Retinal pigment epithelial cell (primary cell): ENCODE results near the gene NUB1.

Experiments used
- DNase-seq: peaks from one replicate; pipeline ENCODE4 v3.0.0-alpha.2; 2010; ENCODE audit warnings: low read depth
- H3K4me3 ChIP-seq: 2 replicates; pipeline ENCODE4 v1.5.1; 2011; ENCODE audit warnings: mild to moderate bottlenecking, low read length, control low read depth, moderate library complexity
- TF ChIP-seq, protein P1 (sequence below): conservative IDR thresholded peaks from 2 replicates; pipeline ENCODE4 v1.5.1; 2011; ENCODE audit warnings: low read depth, low read length, control low read depth, inconsistent platforms

The NUB1 gene

DNA sequence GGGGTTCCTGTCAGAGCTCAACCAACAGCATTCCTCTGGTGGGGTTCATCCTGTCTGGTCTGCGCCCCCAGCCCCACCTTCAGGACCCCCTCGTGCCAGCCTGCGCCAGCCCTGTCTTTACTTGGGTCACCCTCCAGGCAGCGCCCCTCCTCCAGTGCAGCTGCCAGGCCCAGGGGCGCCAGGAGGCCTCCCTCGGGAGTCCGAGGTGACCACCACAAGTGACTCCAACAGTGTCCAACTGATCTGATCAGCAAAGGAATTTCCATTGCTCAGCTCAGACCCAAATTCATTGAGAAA is 57.6 kb downstream of the NUB1 start:
- no peak overlapping the region for H3K4me3 ChIP-seq
- TF ChIP-seq, protein P1, sequence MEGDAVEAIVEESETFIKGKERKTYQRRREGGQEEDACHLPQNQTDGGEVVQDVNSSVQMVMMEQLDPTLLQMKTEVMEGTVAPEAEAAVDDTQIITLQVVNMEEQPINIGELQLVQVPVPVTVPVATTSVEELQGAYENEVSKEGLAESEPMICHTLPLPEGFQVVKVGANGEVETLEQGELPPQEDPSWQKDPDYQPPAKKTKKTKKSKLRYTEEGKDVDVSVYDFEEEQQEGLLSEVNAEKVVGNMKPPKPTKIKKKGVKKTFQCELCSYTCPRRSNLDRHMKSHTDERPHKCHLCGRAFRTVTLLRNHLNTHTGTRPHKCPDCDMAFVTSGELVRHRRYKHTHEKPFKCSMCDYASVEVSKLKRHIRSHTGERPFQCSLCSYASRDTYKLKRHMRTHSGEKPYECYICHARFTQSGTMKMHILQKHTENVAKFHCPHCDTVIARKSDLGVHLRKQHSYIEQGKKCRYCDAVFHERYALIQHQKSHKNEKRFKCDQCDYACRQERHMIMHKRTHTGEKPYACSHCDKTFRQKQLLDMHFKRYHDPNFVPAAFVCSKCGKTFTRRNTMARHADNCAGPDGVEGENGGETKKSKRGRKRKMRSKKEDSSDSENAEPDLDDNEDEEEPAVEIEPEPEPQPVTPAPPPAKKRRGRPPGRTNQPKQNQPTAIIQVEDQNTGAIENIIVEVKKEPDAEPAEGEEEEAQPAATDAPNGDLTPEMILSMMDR: no peak
- no peak for DNase-seq

GRCh38 chr7:151399906-151400305 is 58.3 kb downstream of the NUB1 start:
- no peak overlapping the region for H3K4me3 ChIP-seq
- no peak for DNase-seq
- TF ChIP-seq, protein P1: no peak

DNA sequence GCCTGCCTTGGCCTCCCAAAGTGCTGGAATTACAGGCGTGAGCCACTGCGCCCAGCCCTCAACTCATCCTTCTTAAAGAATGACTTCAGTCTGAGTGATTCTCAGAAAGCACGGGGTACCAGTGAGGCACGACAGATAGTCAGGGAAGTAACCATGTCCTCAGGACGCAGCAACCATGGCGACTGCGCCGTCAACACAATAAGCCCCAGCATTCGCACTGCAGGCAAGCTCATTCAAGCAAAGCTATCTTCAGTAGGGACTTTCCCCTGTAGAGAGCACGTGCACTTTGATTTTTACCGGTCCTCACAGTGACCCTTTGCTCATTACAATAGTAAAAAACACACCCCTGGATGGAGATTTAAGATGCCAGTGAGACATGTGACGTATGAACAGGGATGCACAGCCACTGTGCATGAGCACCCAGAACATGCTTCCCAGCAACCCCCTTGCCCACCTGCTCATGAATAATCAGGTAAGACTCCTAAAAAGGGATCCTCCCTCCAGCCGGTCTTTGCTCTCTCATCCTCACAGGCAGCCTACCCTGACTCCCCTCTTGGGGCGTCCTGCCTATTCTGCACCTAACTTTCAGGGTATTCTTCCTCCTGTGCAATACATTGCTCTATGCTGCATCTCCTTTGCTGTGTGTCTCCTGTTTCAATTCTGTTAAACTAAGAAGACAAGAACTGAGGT is 59.2 kb downstream of the NUB1 start:
- no peak overlapping the region for H3K4me3 ChIP-seq
- TF ChIP-seq, protein P1: no peak
- no peak for DNase-seq

GRCh38 chr7:151402029-151402835 is 60.6 kb downstream of the NUB1 start:
- TF ChIP-seq, protein P1: no peak
- no peak for DNase-seq
- H3K4me3 ChIP-seq: no peak overlapping the region

DNA sequence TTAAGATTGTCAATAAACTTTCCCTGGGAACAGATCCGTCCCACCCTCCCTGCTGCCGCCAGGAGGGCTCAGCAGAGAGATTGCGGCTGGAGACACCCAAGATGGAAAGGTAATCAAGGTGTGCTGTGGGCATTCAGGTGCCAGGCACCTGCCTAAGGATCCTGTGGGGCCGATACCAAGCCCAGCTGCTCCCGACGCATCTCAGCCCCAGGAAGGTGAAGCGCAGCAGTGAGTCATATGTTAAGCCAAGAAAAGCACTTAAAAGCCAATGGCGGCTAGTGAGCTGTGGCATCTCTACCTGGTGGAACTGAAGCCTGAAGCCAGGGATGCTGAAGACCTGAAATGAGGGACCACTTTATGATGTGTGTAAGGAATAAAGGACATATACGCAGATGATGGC is 62.2 kb downstream of the NUB1 start:
- DNase-seq: no peak
- H3K4me3 ChIP-seq: no peak overlapping the region
- TF ChIP-seq, protein P1: no peak

DNA sequence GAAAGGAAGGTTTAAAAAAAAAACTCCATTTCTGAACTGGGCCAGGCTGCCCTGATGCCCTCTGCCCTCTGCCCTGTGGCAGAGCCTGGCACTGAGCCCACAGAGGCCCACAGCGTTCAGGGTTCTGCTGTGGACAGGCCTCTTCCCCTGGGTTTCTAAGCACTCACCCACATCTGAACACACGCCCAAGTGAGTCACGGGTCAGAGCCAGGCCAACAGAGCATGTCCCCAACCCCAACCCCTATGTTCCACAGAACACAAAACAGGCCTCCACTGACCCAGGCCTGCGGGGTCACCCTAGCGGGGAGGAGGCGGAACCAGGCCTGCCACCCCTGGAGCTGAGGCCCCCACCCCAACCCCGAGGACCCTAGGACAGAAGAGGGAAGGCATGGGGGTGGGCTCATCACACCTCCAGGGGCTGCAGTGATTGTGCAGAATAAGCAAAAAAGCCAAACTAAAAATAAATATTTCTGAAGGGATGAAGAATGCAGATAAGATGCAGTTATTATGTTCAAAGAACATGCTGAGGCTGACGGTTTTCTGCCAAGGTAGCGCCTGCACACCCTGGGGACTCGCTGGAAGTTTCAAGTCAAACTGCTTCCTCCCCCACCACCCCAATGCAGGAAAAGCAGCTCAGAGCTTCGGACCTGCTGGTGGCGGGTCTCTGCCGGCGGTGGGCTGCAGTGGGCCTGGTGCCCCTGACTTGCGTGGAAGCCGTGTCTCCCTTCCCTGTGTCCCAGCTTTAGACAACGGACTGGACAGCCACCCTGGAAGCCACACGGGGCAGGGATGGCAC is 62.8 kb downstream of the NUB1 start:
- H3K4me3 ChIP-seq: no peak overlapping the region
- TF ChIP-seq, protein P1: no peak
- DNase-seq: no peak
